ENCODE measurements around the gene JARID2.
A peak's percentile ranks its signal among the peaks of the same experiment; 100 is the strongest.

Gene JARID2

GRCh38 chr6:15247500-15248450 is 1.9 kb downstream of the JARID2 start:
- peak; percentile 72 for DNase-seq (ENCODE audit: low spot score)

DNA sequence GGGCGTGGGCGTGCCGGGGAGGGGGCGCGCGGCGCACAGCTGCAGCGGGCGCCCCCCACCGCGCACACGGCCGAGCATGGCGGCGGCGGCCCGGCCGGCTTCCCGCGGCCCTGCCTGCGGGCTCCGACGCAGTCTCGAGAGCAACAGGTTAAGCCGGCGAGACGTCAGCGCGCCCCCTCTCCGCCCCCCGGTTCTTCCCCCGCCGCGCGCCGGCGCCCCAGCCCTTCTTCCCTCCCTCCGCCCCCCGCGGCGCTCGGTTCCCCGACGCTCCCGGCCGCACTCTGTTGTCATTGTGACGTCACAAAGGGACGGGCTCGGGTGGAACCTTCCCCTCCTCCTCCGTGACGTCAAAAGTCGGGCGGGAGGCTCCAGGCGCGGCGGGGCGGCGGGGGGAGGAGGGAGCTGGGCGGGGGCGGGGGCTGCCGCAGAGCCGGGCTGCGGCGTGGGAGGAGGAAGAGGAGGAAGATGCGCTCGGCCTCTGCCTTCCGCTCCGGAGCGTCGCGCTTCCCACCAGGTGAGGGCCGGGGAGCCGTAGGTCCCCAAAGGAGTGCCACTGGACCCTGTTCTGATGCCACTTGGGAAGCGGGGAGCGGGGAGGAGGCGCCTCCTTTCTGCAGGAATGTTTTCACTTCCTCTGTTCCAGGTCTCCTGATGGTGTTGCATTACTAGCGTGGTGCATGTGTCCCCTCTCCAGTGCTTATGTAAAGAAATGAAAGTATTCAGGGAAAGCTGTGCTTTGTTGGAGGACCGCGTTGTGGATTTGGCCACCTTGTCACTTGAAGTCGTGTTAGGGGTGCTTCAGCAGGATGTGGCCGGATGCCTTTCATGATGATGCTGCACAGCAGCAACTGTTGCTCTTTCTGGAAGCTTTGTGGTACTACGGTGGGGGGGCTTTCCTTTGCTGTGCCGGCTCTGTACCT is 2.8 kb downstream of the JARID2 start:
- peak; percentile 96 for DNase-seq (ENCODE audit: low spot score)

DNA sequence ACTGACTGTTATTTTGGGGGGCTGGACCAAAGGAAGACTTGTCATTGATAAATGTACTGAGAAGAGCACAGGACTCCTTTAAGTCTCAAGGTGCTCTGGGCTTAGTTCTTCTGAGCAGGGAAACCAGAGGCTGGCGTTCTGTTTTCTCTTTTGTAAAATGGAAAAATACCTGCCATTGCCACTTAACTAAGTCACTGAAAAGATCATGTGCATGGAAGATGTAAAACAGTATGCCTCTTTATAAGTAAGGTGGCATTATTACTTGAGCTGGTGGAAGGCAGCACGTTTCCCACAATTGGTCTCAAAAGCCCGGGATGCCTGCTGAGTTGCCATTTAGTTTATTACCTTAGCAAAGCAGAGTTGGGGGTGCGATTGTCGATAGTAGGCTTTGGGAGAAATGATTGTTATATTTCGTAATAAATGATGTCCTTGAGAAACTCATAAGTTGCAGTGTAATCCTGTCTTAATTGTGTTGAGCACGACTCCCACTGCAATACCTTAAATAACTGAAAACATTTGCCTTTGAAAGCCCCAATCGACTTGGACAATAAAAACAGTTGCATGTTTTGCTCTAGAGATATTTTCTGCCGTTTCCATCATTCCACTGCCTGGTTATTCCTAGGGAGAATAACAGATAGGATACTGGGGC is 3.6 kb downstream of the JARID2 start:
- DNase-seq (ENCODE audit: low spot score) = no peak

GRCh38 chr6:15250187-15251168 is 4.6 kb downstream of the JARID2 start:
- no peak for DNase-seq (ENCODE audit: low spot score)

DNA sequence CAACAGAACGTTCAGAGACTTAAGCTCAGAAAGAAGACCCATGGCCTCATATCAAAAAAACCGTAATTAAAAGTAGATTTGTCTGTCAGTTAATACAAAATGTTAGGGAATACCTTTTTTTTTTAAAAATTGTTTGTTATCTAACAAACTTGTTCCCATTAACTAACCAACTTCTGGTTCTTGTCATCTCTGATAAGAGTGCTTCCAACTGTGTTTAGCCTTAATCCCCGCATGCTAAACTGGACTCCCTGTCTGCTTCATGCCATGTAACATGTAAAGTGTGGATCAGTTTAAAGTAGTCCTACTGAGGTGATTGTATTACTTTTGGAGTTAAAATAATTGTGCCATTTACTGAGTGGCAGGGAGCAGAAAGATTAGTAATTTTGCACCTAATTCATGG is 6.3 kb downstream of the JARID2 start:
- no peak for DNase-seq (ENCODE audit: low spot score)

DNA sequence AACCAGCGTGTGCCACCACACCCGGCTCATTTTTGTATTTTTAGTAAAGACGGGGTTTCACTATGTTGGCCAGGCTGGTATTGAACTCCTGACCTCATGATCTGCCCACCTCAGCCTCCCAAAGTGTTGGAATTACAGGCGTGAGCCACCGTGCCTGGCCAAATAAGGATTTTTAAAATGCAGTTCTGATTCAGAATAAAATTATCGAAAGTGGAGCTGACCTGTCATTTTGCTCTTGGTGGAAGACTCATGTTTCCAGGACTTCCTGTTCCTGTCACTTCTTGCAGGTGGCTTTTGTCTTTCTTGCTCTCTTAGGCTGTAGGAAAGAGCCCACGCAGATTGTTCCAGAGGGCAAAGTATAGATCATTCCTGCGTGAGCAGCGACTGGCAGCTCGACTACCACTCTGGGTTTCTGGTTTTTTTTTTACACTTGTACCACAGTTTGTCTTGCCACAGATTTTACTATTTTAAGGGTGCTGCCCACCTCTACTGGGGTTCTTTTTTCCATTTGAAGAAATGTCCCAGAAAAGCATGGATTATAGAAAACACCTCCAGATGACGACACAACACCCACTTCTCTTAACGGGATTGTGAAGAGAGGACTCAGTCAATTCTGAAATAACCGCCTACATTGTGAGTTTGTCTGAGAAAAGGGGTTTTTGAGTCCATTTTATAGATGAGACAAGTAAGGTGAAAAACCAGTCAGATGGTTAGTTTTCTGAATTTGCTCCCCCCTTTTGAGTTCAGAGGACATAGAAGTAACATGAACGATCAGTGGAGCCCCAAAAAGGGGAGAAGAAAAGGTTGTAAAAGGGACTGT is 7.5 kb downstream of the JARID2 start:
- DNase-seq (ENCODE audit: low spot score) = peak; percentile 41

- peak; percentile 93 for DNase-seq (ENCODE audit: low spot score)
Measured at GRCh38 chr6:15254070-15254975, 8.5 kb downstream of the JARID2 start.

DNA sequence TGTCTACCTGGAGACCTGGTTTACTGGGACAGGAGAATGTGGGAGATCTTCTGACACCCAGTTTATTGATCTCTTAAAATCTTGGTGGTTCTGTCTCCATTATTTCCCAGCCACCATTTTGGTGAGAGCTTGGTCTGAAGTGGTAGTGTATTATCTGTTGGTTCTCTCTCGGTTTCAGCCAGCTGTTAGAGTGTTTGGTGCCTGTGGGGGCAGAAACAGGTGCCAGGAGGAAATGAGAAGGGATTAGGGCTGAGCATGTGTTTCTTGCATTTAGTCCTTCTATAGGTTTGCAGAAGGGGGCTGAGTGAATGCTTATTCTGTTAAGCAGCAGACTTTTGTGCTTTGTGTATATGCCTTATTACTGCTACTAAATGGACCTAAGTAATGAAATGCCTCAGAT is 9.6 kb downstream of the JARID2 start:
- peak; percentile 88 for DNase-seq (ENCODE audit: low spot score)

- DNase-seq (ENCODE audit: low spot score) = no peak
Measured at GRCh38 chr6:15255909-15256395, 10.1 kb downstream of the JARID2 start.

DNA sequence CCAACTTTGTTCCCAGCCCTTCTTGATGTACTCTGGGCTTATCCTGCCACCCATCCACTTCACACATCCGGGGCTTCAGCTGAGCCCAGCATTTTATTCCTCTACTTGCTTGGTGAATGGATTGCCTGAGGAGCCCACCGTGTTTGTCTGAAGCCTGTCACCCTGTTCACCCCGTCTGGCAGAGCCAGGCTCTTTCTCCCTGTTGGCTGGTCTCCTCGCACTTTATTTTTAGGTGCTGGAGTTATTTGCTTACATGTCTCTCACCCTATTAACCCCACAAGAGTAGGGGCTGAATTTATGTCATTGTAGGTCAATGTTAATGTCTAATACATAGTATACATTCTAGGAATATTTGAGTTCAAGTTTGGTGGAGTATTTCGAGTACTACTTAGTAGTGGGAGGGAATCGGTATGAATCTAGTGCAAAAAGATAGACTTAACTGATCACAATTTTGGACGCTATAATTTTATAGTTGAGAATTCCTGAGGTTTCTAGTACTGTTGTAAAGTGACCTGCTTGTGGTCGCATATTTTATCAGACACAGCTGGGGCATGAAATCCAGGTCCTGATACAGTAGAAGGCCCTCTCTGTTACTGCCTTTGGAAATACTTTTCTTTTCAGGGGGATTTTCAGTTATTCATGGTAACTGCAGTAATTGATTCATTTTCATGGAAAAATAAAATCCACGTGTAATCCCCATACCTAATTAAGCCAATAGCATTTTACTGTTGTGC is 10.8 kb downstream of the JARID2 start:
- DNase-seq (ENCODE audit: low spot score) = no peak

DNA sequence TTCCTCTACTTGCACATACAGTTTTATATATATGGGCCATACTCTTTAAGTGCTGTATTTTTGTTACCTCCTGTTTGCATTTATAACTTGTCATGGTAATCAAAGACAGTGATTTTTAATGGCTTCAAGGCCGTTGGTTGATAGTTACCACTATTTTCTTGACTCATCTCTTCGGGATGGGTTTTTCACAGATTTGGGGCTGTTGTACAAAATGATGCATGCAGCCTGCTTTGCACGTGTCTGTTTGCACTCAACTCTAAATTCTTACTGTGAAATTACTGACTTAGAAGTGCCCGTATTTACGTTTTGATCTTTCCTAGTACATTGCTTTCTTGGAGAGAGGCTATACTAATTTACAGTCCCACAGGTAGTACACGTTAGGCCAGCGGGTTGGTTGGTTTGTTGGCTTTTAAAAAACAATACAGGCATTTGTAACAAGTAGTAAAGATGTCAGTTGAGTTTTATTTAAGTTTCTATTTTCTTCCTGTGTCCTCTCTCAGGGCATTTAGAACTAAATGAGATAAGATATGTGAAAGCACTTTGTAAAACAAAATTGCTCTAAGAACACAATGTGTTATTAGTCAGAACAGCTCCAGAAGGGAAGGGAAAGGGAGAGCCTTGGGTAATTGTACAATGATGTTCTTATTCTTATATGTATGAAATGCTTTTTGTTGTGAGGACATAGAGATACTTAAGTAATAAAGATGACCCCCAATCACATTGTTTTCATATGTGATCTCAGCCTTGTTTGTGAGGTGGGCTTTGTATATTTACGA is 11.7 kb downstream of the JARID2 start:
- no peak for DNase-seq (ENCODE audit: low spot score)

DNA sequence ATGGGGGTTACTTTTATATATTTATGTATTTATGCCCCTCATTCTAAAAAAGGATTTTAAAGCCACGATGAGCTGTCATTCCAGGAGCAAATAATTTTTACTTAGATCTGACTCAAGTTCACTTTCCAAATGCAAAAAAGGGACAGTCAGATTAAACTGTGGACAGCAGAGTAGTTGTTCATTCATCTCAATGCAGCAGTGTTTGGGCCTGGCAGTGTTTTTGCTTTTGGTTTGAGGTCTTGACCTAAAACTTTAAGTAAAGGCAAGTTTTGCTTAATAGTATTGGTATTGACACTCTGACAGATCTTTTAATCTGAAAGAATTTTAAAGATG is 13.9 kb downstream of the JARID2 start:
- no peak for DNase-seq (ENCODE audit: low spot score)

- no peak for DNase-seq (ENCODE audit: low spot score)
Measured at GRCh38 chr6:15260099-15260821, 14.4 kb downstream of the JARID2 start.

- DNase-seq (ENCODE audit: low spot score) = no peak
Measured at GRCh38 chr6:15263780-15264374, 18.0 kb downstream of the JARID2 start.

GRCh38 chr6:15264412-15264811 is 18.5 kb downstream of the JARID2 start:
- DNase-seq (ENCODE audit: low spot score) = no peak
